Lung (tissue), 12 donors: ENCODE measurements around the gene MYL10. TPM values are rescaled to one million over a fixed set of nuclear protein-coding genes. Genes with fewer than 3 reads are reported as not detected.

ENCODE experiments used
- ATAC-seq: fragments of 200-7000 bp; cut with Tn5 transposase; one replicate; pipeline ENCODE4 v1.9.1; 2020; ENCODE audit warnings: moderate number of reproducible peaks; ENCODE audit not compliant: insufficient read depth, low FRiP score
- DNase-seq, 3 donors: peaks; one replicate each; pipeline ENCODE4 v3.0.0-alpha.2; 2013 to 2017
- H3K27ac ChIP-seq, 2 donors: one replicate each; pipeline ENCODE4 v1.5.1; 2013; ENCODE audit warnings: mild to moderate bottlenecking in 2 of 2, moderate library complexity in 2 of 2, control low read depth in 1 of 2, inconsistent platforms in 1 of 2, low read depth in 1 of 2, low read length in 1 of 2
- H3K27me3 ChIP-seq, 3 donors: one replicate each; pipeline ENCODE4 v1.5.1; 2013; ENCODE audit warnings: low read length in 2 of 3; ENCODE audit not compliant: control insufficient read depth in 3 of 3, insufficient read depth in 3 of 3
- H3K36me3 ChIP-seq, 4 donors: one replicate each; pipeline ENCODE4 v1.5.1; 2013; ENCODE audit warnings: low read length in 4 of 4, mild to moderate bottlenecking in 1 of 4, moderate library complexity in 1 of 4; ENCODE audit not compliant: control insufficient read depth in 4 of 4, insufficient read depth in 4 of 4
- H3K4me1 ChIP-seq, 5 donors: one replicate each; pipeline ENCODE4 v1.5.1; 2013; ENCODE audit warnings: low read length in 5 of 5, mild to moderate bottlenecking in 2 of 5, moderate library complexity in 1 of 5; ENCODE audit not compliant: control insufficient read depth in 5 of 5, insufficient read depth in 5 of 5
- H3K4me3 ChIP-seq: one replicate; pipeline ENCODE4 v1.5.1; 2013; ENCODE audit warnings: mild to moderate bottlenecking, control low read depth, moderate library complexity
- H3K9ac ChIP-seq, 2 donors: one replicate each; pipeline ENCODE4 v1.5.1; 2013; ENCODE audit warnings: low read length in 2 of 2, control low read depth in 1 of 2; ENCODE audit not compliant: insufficient read depth in 1 of 2
- H3K9me3 ChIP-seq, 4 donors: one replicate each; pipeline ENCODE4 v1.5.1; 2013; ENCODE audit warnings: low read length in 3 of 4, mild to moderate bottlenecking in 1 of 4, moderate library complexity in 1 of 4; ENCODE audit not compliant: control insufficient read depth in 4 of 4, insufficient read depth in 3 of 4
- CTCF ChIP-seq: IDR thresholded peaks from 2 replicates; pipeline ENCODE4 v1.5.1; 2012; ENCODE audit warnings: mild to moderate bottlenecking; ENCODE audit errors: control extremely low read depth, extremely low read depth
- WGBS, 2 donors: extraction: QIAGEN DNeasy Blood & Tissue Kit; methylation state at CpG; one replicate each; pipeline ENCODE4 v1.1.7; 2013; 5-methylcytosine and 5-hydroxymethylcytosine counted together
- polyA plus RNA-seq, 2 donors: library from polyadenylated mRNA; stranded (reverse); fragments of 200-250 nt; gene quantifications; one replicate each; pipeline ENCODE4 v1.2.1, GENCODE V29; 2013
- total RNA-seq, 2 donors: library from RNA; depleted of rRNA in 1 of 2; stranded (reverse); fragments of >200 nt in 1 of 2; gene quantifications; one replicate each; pipeline ENCODE4 v1.2.1, GENCODE V29; 2014 to 2021
- donor health status: control.
- donor health status: control.
- donor health status: Bipolar disorder and iron deficiency.
- donor health status: healthy.
- donor health status: DM: yes; HTN: yes; CAD: no.

MYL10 gene
- total and polyA plus RNA-seq, 4 donors, result not detected

- peaks cover 0 to 4% (median 0%) of the 10 kb centered on the region in 3 donors for H3K27me3 ChIP-seq
- H3K4me3 ChIP-seq, result no peak overlapping the region
- H3K4me1 ChIP-seq, result no peaks in the 10 kb centered on the region
- WGBS, 2 donors, result 34 to 60% methylated on average over 3 of the region's 3 CpGs
- no peak overlapping the region for H3K27ac ChIP-seq
- peaks cover 0 to 10% (median 0%) of the 10 kb centered on the region in 4 donors for H3K9me3 ChIP-seq
- H3K9ac ChIP-seq, result no peak overlapping the region
- no peak for ATAC-seq
- DNase-seq, result no peak
- no peaks in the 10 kb centered on the region for H3K36me3 ChIP-seq
- no peak for TF ChIP-seq CTCF
Measured at GRCh38 chr7:101667920-101668319, 38.8 kb upstream of the MYL10 start.

GRCh38 chr7:101667399-101667798, 38.3 kb upstream of the MYL10 start:
- Histone ChIP-seq H3K36me3 (no peaks in the 10 kb centered on the region), H3K4me1 (no peaks in the 10 kb centered on the region), H3K4me3 (no peak overlapping the region), H3K27me3 (peaks cover 0 to 4% (median 0%) of the 10 kb centered on the region in 3 donors), H3K27ac (no peak overlapping the region), H3K9ac (no peak overlapping the region), H3K9me3 (peaks cover 0 to 8% (median 0%) of the 10 kb centered on the region in 4 donors)
- TF ChIP-seq CTCF, result no peak
- ATAC-seq (no peak), DNase-seq (no peak)
- WGBS, 2 donors, result 79 to 82% methylated on average over 3 of the region's 3 CpGs

GRCh38 chr7:101666741-101667140, 37.6 kb upstream of the MYL10 start:
- Histone ChIP-seq H3K36me3 (no peaks in the 10 kb centered on the region), H3K4me3 (no peak overlapping the region), H3K27ac (no peak overlapping the region), H3K9me3 (peaks cover 0 to 8% (median 0%) of the 10 kb centered on the region in 4 donors), H3K9ac (no peak overlapping the region), H3K27me3 (peaks cover 0 to 4% (median 0%) of the 10 kb centered on the region in 3 donors), H3K4me1 (no peaks in the 10 kb centered on the region)
- ATAC-seq, result no peak
- TF ChIP-seq CTCF, result no peak
- no peak for DNase-seq
- 75 to 85% methylated on average over 4 of the region's 4 CpGs for WGBS, 2 donors

- ATAC-seq (no peak), DNase-seq (no peak)
- no peaks in the 10 kb centered on the region for H3K4me1 ChIP-seq
- H3K27ac ChIP-seq, result no peak overlapping the region
- peaks cover 0 to 4% (median 0%) of the 10 kb centered on the region in 3 donors for H3K27me3 ChIP-seq
- no peak overlapping the region for H3K4me3 ChIP-seq
- peaks cover 0 to 8% (median 0%) of the 10 kb centered on the region in 4 donors for H3K9me3 ChIP-seq
- H3K36me3 ChIP-seq, result no peaks in the 10 kb centered on the region
- TF ChIP-seq CTCF, result no peak
- no peak overlapping the region for H3K9ac ChIP-seq
- 87 to 90% methylated on average over 8 of the region's 8 CpGs for WGBS, 2 donors
Measured at GRCh38 chr7:101666293-101666692, 37.2 kb upstream of the MYL10 start.
